Mesenteric fat pad (tissue), 1 donor: Measurements from ENCODE around the gene AFF3. TPM values are rescaled to one million over a fixed set of nuclear protein-coding genes. Genes with fewer than 3 reads are reported as not detected.
"Not testable (repeated sequence)": the region's sequence is repeated elsewhere in the genome, so short reads cannot be mapped to it uniquely, and the experiment has no call there.

ENCODE experiments used
- DNase-seq: peaks from one replicate; pipeline ENCODE4 v3.0.0-alpha.2; 2020; ENCODE audit warnings: low spot score
- total RNA-seq: library from RNA; stranded (reverse); fragmentation: NEBNext Ultra II Directional; extraction: Animal tissue kit (Norgen Biotek cat#: 25700); gene quantifications from one replicate; pipeline ENCODE4 v1.2.1, GENCODE V29; 2021
- donor health status: DM: yes; HTN: yes; CAD: no.

Gene AFF3
- total RNA-seq, 1 donor from 2014 or later, result 4.5 TPM

DNA sequence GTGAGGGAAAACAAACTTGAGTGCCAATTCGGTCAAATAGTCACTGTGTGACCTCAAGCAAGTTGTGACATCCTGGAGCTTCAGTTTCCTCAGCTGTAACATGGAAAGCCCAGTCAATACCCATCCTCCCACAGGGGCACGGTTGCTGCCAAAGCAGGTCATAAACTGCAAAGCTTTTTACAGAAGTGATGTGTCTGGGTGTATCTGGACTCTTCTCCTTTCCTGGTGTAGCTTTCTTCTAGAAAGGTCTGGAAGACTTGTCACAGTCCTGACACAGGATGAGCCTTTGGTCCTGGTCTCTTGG is 4.2 kb upstream of the AFF3 start:
- no peak for DNase-seq

DNA sequence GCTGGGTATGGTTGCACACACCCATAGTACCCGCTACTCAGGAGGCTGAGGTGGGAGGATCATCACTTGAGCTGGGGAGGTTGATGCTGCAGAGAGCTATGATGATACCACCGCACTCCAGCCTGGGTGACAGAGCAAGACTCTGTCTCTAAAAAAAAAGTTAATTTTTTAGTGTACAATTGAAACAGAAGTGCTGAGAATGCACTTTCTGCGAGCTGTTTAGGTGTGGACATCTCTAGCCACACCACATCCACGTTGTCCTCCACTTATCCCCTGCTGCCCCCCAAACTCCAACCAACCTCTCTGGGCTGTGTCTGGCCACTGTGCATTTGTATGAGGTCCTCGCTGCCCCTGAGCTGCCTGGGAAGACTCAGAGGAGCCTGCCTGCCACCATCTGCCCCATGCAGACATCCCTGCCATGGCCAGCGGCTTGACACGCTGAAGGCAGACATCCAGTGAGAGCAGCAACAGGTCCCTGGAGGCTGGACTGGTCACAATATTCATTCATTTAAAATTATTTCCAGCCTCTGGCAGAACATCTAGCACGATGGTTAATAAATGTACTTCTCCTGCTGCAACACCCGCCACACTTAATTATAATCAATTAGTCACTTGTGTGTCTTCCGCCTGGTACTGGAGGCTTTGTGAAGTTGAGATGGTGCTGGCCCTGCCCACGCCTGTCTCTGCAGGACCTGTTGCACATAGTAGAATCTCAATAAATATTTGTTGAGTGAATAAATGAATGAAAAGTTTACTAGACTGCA is 3.7 kb upstream of the AFF3 start:
- no peak for DNase-seq

DNA sequence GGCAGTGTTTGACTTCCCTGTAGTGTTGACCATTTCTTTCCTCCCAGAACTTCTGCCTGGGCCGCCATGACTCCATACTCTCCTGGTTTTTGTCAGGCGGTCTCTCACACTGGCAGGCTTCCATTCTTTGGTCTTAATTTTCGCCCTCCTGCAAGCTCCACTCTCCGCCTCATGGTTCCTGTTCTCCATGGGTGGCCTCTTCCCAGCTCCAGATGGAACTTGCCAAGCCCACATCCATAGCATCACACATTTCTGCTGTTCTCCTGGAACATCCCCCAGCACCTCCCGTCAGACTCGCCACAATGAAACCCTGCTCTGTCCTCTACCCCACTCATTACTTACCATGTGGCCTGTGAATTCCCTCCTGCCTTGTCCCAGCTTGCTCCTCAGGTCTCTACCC is 896 bp upstream of the AFF3 start:
- DNase-seq, result no peak

DNA sequence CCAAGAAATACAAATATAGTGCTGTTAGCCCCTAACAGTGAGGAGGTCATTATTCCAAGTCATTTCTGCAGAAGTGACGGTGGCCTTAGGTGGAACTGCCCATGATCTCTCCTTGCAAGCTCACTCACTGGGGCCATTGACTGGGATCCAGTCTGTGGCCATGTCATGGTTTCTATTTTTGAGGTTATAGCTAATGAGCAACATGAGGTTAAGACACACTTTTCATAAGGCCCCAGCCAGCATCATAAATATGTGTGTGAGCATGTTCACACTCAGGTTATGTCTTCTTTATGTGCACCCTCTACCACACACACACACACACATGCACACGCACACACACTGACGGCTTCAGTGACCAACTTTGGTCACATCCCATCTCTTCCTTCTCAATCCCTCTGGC is 484 bp downstream of the AFF3 start:
- no peak for DNase-seq

DNA sequence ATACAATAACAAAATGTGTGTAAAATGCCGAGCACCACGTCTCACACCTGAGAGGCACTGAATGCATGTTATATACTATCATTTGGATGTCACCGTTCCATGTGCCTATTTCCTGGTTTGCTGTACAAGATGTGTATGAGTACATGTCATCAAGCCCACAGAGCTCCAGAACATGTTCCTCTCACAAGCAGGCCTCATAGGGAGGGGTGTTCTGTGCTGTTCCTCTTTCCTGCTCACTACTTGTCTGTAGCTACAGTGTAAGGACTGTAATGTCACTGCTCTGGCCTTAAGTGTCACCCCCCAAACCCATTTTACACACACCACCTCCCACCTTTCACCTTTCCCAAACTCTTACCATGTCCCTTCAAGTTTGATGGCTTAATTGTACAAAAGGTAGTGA is 1.8 kb downstream of the AFF3 start:
- DNase-seq, result no peak

DNA sequence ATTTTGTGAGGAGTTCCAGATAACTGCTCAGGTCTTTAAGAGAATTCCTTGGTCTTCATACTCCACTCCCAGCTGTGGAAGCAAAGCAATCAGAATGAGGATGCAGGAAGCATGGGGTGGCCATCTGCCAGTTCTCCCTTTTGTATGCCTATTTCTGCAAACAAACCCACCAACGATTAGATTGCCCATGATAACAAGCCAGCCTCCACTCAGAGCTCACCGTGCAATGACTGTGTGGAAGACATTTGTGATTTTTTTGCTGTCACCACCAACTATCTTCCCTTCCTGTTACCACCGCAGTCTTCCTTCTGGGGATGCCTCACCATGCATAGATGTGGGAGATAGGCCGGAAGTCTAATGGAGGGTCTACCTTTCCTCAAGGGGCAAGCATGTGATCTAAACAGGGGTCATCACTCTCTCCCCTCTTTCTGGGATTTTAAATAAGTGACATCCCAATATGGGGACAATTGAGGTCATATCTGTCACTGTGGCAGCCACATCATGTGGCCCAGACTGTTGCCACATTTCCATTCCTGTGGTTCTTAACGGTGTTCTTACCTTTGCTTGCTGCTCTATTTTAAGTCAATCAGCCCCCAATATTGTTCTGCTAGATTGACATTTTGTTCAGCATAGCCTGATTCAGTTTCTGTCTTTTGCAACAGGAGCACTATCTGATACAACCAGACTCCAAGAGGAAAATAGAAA is 4.4 kb downstream of the AFF3 start:
- DNase-seq, result no peak

DNA sequence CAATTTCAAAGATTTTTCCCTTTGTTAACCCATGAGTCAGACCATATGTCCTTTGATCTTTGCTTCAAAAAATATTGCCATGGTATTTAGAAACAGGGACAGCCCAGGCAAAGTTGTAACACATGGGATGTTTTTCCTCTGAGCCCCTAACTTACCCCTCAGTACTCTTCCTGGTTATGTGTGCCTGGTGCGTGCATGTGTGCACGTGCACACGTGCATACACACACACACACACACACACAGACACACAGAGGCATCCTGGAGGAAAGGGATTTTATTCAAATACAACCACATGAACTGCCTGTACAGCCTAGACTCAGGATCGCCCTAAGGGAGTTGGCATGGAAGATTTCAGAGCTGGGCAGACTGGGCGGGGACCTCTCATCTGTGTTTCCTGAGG is 5.1 kb downstream of the AFF3 start:
- no peak for DNase-seq

DNA sequence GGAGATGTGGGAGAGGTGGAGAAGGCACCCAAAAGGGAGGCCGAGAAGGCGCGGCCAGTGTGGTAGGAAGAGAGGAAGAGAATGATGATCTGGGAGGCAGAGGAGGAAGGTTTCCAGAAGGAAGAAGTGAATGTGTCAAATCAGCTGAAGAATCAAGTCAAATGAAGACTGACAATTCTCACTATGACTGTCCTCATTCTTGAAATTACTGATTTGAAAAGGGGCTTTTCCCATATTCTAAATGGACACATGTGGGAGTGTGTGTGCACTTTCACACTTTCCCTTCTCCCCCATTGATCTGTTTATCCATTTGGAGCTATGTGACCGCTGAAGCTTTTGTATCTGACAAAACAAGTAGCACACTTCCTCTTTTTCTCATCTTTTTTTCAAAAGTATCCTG is 6.1 kb downstream of the AFF3 start:
- no peak for DNase-seq

DNA sequence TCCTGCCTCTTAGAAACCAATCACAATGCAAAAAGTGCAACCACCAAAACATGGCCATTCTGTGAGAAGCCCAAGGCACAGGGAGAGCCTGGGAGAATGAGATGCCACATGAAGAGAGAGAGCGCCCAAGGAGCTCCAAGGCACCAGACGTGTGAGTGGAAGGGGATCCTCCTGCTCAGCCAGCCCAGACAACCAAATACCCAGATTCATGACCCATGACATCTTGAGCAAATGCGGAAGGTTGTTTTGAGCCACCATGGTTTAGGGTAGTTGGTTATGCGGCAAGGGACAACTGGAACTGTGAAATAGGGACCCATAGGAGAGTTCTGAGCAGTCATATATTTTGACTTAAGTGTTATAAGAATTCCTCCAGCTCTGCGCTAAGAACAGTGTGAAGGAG is 7.0 kb downstream of the AFF3 start:
- DNase-seq, result no peak

DNA sequence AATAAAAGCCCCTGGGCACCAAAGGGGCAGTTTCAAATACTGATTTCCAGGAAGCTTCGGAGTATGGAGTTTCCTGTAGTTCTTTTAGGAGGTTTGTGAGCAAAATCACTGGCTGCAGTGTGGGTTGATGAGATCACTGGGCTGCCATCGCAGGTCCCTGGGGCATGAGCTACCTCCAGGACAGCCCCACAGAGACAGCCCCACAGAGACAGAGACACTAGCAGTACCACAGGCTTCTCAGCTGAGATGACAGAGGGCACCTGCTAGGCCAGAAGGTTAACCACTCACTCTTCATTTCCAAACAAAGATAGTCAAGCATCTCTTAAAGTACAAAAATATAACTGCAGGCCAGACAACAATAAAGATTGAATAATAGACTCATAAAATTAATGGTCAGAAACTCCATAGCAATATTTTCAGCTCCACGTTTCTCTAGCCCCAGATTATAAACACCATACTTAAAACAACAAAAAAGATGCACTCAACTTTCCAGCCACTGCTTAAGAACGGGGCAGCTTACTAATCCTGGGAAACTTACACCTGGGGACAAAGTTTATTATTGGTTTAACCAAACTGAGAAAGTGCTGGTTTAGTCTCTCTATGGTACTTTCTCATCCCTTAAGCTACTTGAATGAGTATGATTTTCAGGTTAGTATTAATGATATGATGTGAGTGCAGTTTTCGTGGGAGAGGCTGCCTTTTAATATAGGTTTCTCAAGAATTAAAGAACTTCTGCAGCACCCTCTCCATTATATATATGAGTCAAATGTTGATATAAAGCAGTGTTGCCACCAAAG is 11.6 kb downstream of the AFF3 start:
- DNase-seq, result no peak

DNA sequence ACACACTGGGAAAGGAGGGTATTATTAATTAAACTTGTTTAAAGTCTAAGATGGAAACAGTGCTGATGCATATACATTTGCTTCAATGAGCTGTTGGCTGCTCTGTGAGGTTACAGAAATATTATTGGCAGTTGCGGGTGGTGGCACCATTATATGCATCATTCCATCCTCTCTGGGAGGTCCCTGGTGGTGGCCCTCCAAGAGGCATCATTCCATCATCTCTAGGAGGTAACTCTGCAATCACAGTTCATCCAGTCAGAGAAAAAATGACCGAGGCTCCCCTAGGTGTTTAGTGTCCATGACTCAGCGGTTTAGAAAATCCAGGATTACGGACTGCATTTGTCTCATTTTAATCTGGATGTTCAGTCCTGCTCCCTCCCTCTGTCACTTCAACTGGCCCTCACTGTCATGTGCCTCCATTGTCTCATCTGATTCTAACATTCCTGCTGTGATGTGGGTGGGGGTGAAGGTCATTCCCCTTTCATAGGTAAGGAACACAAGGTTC is 15.4 kb downstream of the AFF3 start:
- DNase-seq, result no peak

DNA sequence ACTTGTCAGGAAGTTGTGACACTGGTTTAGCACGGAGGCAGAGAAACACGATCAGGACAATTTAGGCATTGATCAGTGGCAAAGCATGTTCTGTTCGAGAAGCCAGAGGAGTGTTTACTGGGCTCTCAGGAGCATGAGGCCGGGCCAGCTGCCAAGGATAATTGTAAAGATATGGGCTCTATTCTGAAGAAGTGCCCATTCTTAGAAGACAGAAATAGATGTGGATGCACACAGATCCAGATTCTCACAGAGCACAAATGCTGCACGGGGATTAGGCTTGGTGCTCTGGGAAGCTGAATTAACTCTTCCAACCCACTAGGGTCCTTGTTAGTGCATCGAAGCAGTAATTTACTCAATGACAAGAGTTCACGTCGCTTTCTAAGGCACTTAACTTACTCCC is 16.2 kb downstream of the AFF3 start:
- DNase-seq, result no peak

DNA sequence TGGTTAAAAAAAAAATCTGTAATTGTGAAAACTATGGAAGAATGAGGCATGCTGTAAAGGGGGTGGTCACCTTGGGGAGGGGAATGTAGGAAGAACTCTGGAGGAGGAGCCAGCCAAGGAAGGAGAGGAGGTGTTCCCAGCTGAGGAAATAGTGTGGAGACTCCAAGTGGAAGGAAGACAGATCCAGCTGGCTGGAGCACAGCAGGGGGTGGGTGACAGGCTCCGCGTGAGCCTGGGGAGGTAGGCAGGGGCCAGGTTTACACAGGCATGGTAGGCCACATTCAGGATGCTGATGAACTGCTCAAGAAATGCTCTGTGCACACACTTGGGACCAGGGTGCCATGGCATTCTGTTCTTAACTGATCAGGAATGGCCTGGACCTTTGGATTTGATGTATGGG is 16.8 kb downstream of the AFF3 start:
- no peak for DNase-seq

DNA sequence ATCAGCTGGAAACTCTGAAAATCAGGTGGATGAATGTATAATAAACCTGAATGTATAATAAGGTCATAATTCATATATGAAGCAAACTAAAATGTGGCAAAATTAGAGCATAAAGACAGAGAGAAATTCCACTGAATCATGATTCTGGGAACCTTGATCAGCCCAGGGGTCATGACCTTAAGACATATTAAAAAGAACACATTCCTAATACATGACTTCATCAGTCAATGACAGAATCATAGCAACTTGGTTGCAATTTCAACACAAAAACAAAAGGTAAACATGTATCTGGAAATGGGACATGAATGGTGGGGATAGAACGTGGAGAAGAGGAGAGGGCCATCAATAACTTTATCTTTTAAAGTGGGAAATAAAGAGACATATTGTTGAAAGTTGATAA is 17.6 kb downstream of the AFF3 start:
- no peak for DNase-seq

DNA sequence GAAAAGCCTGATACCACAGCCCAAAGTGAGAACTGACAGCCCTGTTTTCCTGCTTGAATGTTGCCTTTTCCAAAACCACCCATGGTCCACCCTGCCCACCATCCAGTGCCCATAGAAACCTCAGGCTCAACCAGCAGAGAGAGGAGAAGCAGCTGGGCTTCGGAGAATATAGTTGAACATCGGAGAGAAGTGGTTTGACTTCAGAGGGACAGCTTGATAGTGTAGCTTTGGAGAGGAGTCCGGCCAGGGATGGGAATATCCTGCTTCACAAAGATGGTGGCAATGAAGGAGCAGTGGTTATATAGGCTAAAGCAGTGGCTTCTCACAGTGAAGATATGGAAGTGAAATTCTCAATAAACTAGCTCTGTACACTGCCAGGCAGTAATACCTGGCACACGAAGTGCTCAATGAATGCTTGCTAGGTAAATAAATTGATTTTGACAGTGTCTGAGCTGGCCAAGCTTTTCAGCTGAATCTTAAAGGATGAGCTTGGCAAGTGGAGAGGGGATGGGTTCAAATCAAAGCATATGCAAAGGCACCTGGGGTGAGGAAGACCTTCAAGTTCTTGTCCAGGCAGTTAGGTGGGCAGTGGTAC is 21.2 kb downstream of the AFF3 start:
- DNase-seq, result no peak

DNA sequence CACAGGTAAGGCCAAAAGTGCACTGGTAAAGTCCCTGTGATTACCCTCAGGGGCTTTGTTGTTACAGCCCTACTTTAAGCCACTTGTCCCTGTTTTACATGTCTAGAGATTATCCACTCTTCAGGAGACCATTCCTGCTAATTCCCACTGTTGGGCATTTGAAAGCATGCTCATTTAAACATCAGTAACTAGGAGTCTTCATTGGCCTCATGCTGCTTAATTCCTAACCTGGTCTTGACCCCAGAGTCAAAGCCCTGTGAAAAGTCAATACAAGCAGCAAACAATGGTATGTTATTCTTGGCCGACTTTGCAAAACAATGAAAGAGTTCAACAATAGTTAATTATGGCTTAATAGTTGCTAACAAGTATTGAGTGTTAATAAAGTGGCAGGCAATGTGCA is 23.2 kb downstream of the AFF3 start:
- DNase-seq, result no peak

DNA sequence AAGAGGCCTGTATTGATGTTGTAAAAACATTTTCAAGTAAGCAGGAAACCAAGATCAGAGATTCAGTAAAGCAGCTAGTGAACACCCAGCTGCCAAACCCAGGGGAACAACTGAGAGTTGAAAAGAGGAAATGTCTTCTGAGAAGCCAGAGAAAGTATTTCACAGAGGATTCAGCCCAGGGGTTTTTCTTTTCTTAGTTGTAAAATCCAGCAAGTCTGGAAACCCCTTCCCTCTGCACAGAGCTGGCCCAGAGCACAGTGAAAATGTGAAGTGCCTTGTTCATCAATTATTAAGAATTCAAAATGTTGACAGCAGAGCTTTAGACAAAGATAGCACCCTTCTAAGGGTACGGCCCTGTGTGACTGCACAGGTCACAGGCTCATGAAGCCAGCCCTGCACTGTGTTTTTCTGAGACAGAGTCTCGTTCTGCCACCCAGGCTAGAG is 28.4 kb downstream of the AFF3 start:
- no peak for DNase-seq

DNA sequence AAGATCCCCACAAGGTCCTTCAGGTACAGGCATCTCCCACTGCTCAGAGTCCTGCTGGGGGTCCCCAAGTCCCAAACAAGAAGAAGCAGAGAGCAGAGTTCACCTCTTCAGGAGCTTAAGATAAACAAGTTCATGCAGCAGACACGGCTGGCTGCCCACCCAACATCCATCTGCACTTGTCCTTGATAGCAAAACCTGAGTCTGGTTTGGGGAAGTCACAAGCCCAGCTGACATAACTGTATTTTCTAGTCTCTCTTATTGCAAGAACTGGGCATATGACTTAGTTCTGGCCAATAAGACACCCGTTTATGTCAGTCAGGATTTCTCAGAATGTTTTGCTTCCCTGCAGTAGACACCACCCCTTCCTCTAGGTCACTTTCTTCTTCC is 31.8 kb downstream of the AFF3 start:
- no peak for DNase-seq

DNA sequence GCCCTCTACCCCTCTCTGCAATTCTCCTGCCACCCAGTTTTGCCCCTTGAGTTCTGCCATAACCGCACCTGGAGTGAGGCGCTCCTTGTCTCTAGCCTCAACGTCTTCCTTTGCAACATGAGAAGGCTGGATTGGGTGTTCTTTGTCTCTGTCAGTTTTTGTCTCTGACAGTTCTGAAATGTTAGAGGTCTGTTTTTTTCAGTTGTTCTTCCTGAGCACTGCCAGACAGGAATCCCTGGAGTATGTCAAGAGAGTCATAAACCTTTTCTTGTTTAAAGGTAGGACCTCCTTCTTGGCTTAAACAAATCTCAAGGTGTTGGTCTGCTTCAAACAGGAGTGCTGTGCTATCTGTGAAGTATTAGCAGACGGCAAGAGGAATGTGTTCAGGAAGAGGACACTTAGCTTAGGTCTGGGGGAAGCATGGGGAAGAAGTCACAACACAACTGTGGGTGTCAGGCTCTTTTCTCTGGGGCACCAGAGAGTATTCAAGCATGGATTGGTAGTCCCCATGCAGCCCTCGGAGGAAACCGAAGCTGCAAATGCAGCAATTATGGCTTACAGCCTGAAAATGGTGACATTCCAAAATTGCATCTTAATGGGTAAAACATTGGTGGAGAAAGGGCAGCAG is 32.3 kb downstream of the AFF3 start:
- DNase-seq, result no peak

DNA sequence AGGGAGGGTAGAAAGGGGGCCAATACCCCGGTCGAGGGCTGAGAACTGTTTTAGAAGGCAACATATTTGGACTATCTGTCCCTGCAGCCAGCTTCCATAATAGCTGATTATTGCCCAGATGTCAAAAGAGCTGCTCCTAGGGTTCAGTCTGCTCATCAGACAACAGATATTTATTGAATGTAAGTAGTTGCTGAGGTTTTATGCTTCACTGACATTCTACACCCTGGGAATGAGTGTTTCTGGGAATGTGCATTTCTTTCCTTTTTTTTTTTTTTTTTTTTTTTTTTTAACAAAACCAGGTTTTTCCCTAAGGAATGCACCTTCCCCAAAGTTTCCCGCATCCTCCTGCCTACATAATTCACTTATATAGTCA is 33.8 kb downstream of the AFF3 start:
- not testable (repeated sequence) for DNase-seq

DNA sequence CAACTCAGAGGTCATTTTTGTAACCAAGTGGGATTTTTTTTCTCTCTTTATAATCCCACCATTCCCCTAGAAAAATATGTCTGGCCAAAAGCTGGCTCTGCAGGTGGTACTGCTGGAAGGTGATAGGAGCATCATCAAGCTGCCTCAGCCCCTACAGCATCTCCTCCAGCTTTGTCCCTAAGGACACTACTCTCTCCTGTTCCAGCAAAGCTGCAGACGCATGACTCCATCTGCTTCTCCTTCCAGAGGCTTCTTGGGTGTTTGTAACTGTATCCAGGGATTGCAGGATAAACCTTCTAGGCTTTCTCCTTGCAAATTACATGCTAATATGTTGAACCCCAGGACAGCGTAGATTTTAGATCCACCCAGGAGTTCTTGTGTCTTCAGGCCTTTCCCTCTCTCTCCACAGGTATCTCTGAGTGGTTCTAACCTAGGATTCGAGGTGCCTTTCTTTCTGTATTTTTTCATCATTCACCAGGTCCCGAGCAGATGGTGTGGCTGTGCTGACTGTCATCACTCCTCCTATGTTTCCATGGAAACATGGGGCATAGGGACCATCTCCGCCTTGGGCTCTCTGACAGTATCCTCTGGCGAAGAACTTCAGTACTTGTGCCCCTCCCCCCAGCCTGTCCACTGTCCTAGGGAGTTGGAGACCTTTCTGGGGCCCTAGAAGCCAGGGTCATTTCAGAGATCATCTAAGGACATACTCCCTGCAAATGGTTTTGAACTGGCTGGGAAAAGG is 34.3 kb downstream of the AFF3 start:
- DNase-seq, result no peak
